WTC11 (cell line): ENCODE data around the gene GPA33. TPM values are rescaled to one million over a fixed set of nuclear protein-coding genes. Genes with fewer than 3 reads are reported as not detected.

ENCODE experiments used
- ATAC-seq: fragments of 200-7000 bp; cut with Tn5 transposase; 2 replicates; pipeline ENCODE4 v1.10.0; 2021; ENCODE audit warnings: mild to moderate bottlenecking, moderate library complexity
- CTCF ChIA-PET: fragments of 300-600 bp; sonication (Branson Sonifier 250); formaldehyde crosslinking; loops from one replicate; lab custom pipeline; 2021; ENCODE audit warnings: antibody characterized with exemption; lab: Charles Lee
- POLR2A ChIA-PET: fragments of 350-600 bp; sonication (Branson Sonifier 250); formaldehyde crosslinking; loops from one replicate; lab custom pipeline; 2021; ENCODE audit warnings: antibody characterized with exemption; lab: Charles Lee
- DNase-seq: peaks from one replicate; pipeline ENCODE4 v3.0.0; 2021; ENCODE audit warnings: low spot score
- H3K27ac Mint-ChIP-seq: 2 replicates; pipeline ENCODE4 v1.8.0; 2021; ENCODE audit warnings: mixed read lengths
- H3K27me3 Mint-ChIP-seq: 2 replicates; pipeline ENCODE4 v1.8.0; 2021; ENCODE audit warnings: low read depth, mild to moderate bottlenecking, moderate library complexity, mixed read lengths
- H3K36me3 Mint-ChIP-seq: 2 replicates; pipeline ENCODE4 v1.8.0; 2021; ENCODE audit warnings: mixed read lengths
- H3K4me1 Mint-ChIP-seq: 2 replicates; pipeline ENCODE4 v1.8.0; 2022; ENCODE audit warnings: mixed read lengths
- H3K4me3 Mint-ChIP-seq: 2 replicates; pipeline ENCODE4 v1.8.0; 2021; ENCODE audit warnings: mild to moderate bottlenecking, moderate library complexity, mixed read lengths
- H3K9me3 Mint-ChIP-seq: 2 replicates; pipeline ENCODE4 v1.8.0; 2021; ENCODE audit warnings: mixed read lengths
- ARID4B ChIP-seq: sonication (generic); formaldehyde crosslinking; IDR thresholded peaks from 2 replicates; pipeline ENCODE4 v1.8.0; 2023; ENCODE audit warnings: missing genetic modification reagents, mild to moderate bottlenecking, borderline replicate concordance
- ATF1 ChIP-seq: sonication (generic); formaldehyde crosslinking; IDR thresholded peaks from 2 replicates; pipeline ENCODE4 v1.8.1; 2023; ENCODE audit warnings: mild to moderate bottlenecking, moderate library complexity, missing genetic modification reagents
- CBFB ChIP-seq: sonication (generic); formaldehyde crosslinking; IDR thresholded peaks from 2 replicates; pipeline ENCODE4 v1.8.1; 2022; ENCODE audit warnings: mild to moderate bottlenecking, low read depth, missing genetic modification reagents
- CREM ChIP-seq: sonication (generic); formaldehyde crosslinking; IDR thresholded peaks from 2 replicates; pipeline ENCODE4 v1.8.1; 2022; ENCODE audit warnings: mild to moderate bottlenecking, missing genetic modification reagents, moderate library complexity
- E2F1 ChIP-seq: sonication (generic); formaldehyde crosslinking; IDR thresholded peaks from 2 replicates; pipeline ENCODE4 v1.8.0; 2022; ENCODE audit warnings: mild to moderate bottlenecking, missing genetic modification reagents
- ETV6 ChIP-seq: sonication (generic); formaldehyde crosslinking; IDR thresholded peaks from 2 replicates; pipeline ENCODE4 v1.8.1; 2022; ENCODE audit warnings: mild to moderate bottlenecking, missing genetic modification reagents
- FOXP1 ChIP-seq: sonication (generic); formaldehyde crosslinking; IDR thresholded peaks from 2 replicates; pipeline ENCODE4 v1.8.0; 2022; ENCODE audit warnings: missing genetic modification reagents, mild to moderate bottlenecking, moderate library complexity, borderline replicate concordance
- IRF1 ChIP-seq: sonication (generic); formaldehyde crosslinking; IDR thresholded peaks from 2 replicates; pipeline ENCODE4 v1.8.0; 2023; ENCODE audit warnings: missing genetic modification reagents
- IRF2 ChIP-seq: sonication (generic); formaldehyde crosslinking; IDR thresholded peaks from 2 replicates; pipeline ENCODE4 v1.8.0; 2022; ENCODE audit warnings: low read depth, missing genetic modification reagents, borderline replicate concordance
- NR2C2 ChIP-seq: sonication (generic); formaldehyde crosslinking; IDR thresholded peaks from 2 replicates; pipeline ENCODE4 v1.8.0; 2022; ENCODE audit warnings: mild to moderate bottlenecking, missing genetic modification reagents
- TCF7 ChIP-seq: sonication (generic); formaldehyde crosslinking; IDR thresholded peaks from 2 replicates; pipeline ENCODE4 v1.8.0; 2022; ENCODE audit warnings: mild to moderate bottlenecking, low read depth, missing genetic modification reagents, moderate library complexity
- TEAD1 ChIP-seq: sonication (generic); formaldehyde crosslinking; IDR thresholded peaks from 2 replicates; pipeline ENCODE4 v1.8.0; 2022; ENCODE audit warnings: mild to moderate bottlenecking, missing genetic modification reagents
- USF2 ChIP-seq: sonication (generic); formaldehyde crosslinking; IDR thresholded peaks from 2 replicates; pipeline ENCODE4 v1.8.1; 2023; ENCODE audit warnings: mild to moderate bottlenecking, missing genetic modification reagents, moderate library complexity
- ZNF121 ChIP-seq: sonication (generic); formaldehyde crosslinking; IDR thresholded peaks from 2 replicates; pipeline ENCODE4 v1.8.0; 2023; ENCODE audit warnings: missing genetic modification reagents
- total RNA-seq: library from RNA; stranded (reverse); gene quantifications from 3 replicates; pipeline ENCODE4 v1.2.3, GENCODE V29; 2021
- TF ChIP-seq, protein P1 (sequence below): fragments of 200-600 bp; IDR thresholded peaks from 2 replicates; pipeline ENCODE4 v1.8.0; 2022; ENCODE audit warnings: antibody characterized with exemption
- TF ChIP-seq, protein P2 (sequence below): sonication (generic); formaldehyde crosslinking; IDR thresholded peaks from 2 replicates; pipeline ENCODE4 v1.8.1; 2022; ENCODE audit warnings: mild to moderate bottlenecking, moderate library complexity, missing genetic modification reagents
- TF ChIP-seq, protein P3 (sequence below): sonication (generic); formaldehyde crosslinking; IDR thresholded peaks from 2 replicates; pipeline ENCODE4 v1.8.1; 2023; ENCODE audit warnings: mild to moderate bottlenecking, missing genetic modification reagents, borderline replicate concordance
- TF ChIP-seq, protein P4 (sequence below): sonication (generic); formaldehyde crosslinking; IDR thresholded peaks from 2 replicates; pipeline ENCODE4 v1.8.1; 2022; ENCODE audit warnings: mild to moderate bottlenecking, missing genetic modification reagents, moderate library complexity, borderline replicate concordance

The GPA33 gene
- total RNA-seq, 1 experiment from 2014 or later: 0.63 TPM

DNA sequence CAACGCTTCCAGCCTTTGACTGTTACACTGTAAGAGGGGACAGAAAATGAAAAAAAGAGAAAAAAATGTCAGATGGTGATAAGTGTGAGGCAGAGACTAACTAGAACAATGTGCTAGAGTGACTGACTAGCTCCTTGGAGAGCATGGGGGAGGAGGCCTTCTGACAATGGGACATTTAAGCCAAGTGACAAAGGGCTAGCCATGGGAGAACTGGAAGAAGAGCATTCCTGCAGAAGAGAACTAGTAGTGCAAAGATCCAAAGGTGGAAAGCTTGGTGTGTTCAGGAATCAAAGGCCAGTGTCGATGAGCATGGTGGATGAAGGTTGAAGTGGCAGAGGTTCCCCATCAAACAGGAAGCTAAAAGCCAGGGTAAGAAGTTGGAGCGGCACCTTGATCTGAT, 29.5 kb upstream of the GPA33 start:
- no peak overlapping the region for H3K4me3 Mint-ChIP-seq
- no peaks in the 10 kb centered on the region for H3K9me3 Mint-ChIP-seq
- no peak for ATAC-seq
- H3K36me3 Mint-ChIP-seq: no peaks in the 10 kb centered on the region
- TF ChIP-seq CBFB (CRISPR knock-in tag) (no peak), E2F1 (CRISPR knock-in tag) (no peak), ARID4B (CRISPR knock-in tag) (no peak), NR2C2 (CRISPR knock-in tag) (no peak), IRF1 (no peak)
- TF ChIP-seq, protein P1, sequence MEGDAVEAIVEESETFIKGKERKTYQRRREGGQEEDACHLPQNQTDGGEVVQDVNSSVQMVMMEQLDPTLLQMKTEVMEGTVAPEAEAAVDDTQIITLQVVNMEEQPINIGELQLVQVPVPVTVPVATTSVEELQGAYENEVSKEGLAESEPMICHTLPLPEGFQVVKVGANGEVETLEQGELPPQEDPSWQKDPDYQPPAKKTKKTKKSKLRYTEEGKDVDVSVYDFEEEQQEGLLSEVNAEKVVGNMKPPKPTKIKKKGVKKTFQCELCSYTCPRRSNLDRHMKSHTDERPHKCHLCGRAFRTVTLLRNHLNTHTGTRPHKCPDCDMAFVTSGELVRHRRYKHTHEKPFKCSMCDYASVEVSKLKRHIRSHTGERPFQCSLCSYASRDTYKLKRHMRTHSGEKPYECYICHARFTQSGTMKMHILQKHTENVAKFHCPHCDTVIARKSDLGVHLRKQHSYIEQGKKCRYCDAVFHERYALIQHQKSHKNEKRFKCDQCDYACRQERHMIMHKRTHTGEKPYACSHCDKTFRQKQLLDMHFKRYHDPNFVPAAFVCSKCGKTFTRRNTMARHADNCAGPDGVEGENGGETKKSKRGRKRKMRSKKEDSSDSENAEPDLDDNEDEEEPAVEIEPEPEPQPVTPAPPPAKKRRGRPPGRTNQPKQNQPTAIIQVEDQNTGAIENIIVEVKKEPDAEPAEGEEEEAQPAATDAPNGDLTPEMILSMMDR: no peak
- TF ChIP-seq, all 79 proteins: peak for 0
- Mint-ChIP-seq H3K27ac (no peak overlapping the region), H3K27me3 (peaks cover 7% of the 10 kb centered on the region), H3K4me1 (peaks cover 55% of the 10 kb centered on the region)
- POLR2A ChIA-PET: interaction anchor here (0.7 kb wide), 1 partner anchor 100 kb away, joined by 3 read pairs; no protein-coding TSS in a partner anchor
- CTCF ChIA-PET: no interaction called here
- no peak for DNase-seq

DNA sequence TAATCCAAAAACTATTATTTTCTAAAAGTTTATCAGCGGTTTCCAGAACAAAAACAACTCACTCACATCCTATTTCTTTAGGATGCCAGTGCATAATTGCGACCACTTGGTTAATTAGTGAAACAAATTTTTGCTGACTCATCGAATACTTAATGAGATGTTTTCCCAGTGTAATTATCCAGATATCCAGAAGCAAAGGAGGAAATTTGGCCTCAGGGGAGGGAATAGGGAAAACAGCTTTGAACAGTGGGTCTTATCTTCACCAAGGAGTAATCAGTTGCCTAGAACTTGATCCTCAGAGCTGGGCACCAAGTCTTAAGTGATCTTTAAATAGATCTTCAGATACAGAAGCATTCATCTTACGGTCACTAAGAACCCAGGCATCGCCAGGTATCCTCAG, 28.0 kb upstream of the GPA33 start:
- H3K27me3 Mint-ChIP-seq: peaks cover 7% of the 10 kb centered on the region
- TF ChIP-seq ZNF121 (CRISPR knock-in tag) (no peak), IRF1 (no peak), USF2 (CRISPR knock-in tag) (no peak), CREM (CRISPR knock-in tag) (no peak), TEAD1 (CRISPR knock-in tag) (no peak), NR2C2 (CRISPR knock-in tag) (no peak), FOXP1 (no peak), ETV6 (CRISPR knock-in tag) (no peak), TCF7 (CRISPR knock-in tag) (no peak), ATF1 (CRISPR knock-in tag) (no peak), IRF2 (CRISPR knock-in tag) (no peak)
- TF ChIP-seq, protein P2, sequence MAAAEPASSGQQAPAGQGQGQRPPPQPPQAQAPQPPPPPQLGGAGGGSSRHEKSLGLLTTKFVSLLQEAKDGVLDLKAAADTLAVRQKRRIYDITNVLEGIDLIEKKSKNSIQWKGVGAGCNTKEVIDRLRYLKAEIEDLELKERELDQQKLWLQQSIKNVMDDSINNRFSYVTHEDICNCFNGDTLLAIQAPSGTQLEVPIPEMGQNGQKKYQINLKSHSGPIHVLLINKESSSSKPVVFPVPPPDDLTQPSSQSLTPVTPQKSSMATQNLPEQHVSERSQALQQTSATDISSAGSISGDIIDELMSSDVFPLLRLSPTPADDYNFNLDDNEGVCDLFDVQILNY: no peak
- TF ChIP-seq, protein P3, sequence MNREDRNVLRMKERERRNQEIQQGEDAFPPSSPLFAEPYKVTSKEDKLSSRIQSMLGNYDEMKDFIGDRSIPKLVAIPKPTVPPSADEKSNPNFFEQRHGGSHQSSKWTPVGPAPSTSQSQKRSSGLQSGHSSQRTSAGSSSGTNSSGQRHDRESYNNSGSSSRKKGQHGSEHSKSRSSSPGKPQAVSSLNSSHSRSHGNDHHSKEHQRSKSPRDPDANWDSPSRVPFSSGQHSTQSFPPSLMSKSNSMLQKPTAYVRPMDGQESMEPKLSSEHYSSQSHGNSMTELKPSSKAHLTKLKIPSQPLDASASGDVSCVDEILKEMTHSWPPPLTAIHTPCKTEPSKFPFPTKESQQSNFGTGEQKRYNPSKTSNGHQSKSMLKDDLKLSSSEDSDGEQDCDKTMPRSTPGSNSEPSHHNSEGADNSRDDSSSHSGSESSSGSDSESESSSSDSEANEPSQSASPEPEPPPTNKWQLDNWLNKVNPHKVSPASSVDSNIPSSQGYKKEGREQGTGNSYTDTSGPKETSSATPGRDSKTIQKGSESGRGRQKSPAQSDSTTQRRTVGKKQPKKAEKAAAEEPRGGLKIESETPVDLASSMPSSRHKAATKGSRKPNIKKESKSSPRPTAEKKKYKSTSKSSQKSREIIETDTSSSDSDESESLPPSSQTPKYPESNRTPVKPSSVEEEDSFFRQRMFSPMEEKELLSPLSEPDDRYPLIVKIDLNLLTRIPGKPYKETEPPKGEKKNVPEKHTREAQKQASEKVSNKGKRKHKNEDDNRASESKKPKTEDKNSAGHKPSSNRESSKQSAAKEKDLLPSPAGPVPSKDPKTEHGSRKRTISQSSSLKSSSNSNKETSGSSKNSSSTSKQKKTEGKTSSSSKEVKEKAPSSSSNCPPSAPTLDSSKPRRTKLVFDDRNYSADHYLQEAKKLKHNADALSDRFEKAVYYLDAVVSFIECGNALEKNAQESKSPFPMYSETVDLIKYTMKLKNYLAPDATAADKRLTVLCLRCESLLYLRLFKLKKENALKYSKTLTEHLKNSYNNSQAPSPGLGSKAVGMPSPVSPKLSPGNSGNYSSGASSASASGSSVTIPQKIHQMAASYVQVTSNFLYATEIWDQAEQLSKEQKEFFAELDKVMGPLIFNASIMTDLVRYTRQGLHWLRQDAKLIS: no peak
- TF ChIP-seq, protein P4, sequence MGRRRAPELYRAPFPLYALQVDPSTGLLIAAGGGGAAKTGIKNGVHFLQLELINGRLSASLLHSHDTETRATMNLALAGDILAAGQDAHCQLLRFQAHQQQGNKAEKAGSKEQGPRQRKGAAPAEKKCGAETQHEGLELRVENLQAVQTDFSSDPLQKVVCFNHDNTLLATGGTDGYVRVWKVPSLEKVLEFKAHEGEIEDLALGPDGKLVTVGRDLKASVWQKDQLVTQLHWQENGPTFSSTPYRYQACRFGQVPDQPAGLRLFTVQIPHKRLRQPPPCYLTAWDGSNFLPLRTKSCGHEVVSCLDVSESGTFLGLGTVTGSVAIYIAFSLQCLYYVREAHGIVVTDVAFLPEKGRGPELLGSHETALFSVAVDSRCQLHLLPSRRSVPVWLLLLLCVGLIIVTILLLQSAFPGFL (CRISPR knock-in tag): no peak

More for the DNA sequence above, 28.0 kb upstream of the GPA33 start:
- no peaks in the 10 kb centered on the region for H3K36me3 Mint-ChIP-seq
- H3K27ac Mint-ChIP-seq: no peak overlapping the region
- no peak overlapping the region for H3K4me3 Mint-ChIP-seq
- DNase-seq (no peak), ATAC-seq (no peak)
- CTCF ChIA-PET: interaction anchor here (0.6 to 1.1 kb wide), 3 partner anchors 38 to 350 kb away, joined by 3 read pairs; no protein-coding TSS in a partner anchor
- POLR2A ChIA-PET: no interaction called here
- peaks cover 52% of the 10 kb centered on the region for H3K4me1 Mint-ChIP-seq
- no peaks in the 10 kb centered on the region for H3K9me3 Mint-ChIP-seq
